ENCODE measurements around the gene RACGAP1.

Gene RACGAP1

DNA sequence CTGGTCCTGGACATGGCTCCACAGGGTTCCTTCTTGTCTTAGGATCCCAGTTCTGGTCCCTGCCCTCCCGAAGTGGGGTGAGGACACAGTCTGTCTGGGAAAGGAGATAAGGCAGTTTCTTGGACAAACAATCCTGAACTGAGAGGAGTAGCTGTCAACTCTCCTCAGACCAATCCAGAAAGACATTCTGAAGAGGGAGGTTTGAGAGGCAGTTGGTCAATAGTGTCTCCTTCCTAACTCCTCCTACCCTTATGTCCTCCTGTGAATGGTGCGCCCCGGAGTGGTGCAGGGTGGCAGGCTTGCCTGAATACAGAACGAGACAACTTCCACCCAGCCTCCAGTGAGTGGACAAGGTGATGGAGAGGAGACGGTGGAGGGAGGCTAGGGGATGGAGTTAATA, 16.7 kb upstream of the RACGAP1 start:
- Histone ChIP-seq H3K27me3 (no peaks in the 10 kb centered on the region), H3K4me3 (ENCODE audit: low read depth in 1 of 2, low read length in 1 of 2) (no peak overlapping the region), H3K27ac (no peak overlapping the region), H3K36me3 (no peaks in the 10 kb centered on the region), H3K9me3 (no peaks in the 10 kb centered on the region), H3K4me1 (ENCODE audit: control insufficient read depth in 1 of 2, insufficient read depth in 1 of 2, low read depth in 1 of 2, low read length in 1 of 2) (peaks cover 14 to 16% of the 10 kb centered on the region in 2 experiments)
- TF ChIP-seq, protein P1, sequence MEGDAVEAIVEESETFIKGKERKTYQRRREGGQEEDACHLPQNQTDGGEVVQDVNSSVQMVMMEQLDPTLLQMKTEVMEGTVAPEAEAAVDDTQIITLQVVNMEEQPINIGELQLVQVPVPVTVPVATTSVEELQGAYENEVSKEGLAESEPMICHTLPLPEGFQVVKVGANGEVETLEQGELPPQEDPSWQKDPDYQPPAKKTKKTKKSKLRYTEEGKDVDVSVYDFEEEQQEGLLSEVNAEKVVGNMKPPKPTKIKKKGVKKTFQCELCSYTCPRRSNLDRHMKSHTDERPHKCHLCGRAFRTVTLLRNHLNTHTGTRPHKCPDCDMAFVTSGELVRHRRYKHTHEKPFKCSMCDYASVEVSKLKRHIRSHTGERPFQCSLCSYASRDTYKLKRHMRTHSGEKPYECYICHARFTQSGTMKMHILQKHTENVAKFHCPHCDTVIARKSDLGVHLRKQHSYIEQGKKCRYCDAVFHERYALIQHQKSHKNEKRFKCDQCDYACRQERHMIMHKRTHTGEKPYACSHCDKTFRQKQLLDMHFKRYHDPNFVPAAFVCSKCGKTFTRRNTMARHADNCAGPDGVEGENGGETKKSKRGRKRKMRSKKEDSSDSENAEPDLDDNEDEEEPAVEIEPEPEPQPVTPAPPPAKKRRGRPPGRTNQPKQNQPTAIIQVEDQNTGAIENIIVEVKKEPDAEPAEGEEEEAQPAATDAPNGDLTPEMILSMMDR (IDR thresholded peaks at IDR 0.05): no peak

DNA sequence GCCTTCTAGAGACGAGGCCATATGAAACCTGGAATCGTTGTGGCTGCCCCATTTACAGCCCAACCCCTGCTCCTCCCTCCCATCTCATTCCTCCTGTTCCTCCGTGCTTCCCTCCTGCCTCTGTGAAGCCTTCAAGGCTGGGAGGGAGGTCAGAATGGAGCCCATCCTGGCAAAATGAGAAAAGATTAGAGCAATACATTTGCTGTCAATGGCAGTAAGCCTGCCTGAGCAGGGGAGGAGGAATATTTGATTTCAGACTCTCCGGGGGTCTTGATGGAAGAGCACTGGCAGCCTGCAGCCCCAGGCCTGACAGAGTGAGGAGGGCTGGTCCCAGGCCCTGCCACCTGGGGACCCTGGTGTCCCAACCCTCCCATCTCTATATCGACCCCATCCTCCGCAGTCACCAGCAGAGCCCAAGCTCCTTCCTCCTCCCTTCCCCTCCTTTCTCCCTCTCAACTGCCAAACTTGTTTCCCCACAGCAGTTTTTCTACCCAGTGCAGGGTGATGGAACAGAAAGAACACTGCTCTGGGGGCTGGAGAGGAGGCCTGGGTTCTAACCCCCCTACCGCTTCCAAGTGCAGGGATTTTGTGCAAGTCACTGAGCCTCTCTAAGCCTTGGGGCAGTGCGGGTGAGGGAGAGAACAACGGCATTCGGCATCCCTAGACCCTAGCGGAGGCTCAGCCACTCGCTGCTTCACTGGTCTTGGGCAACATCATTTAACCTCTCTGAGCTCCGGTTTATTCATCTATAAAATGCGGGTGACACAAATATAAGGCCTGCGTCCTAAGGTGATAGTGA, 16.0 kb upstream of the RACGAP1 start:
- no peaks in the 10 kb centered on the region for H3K9me3 ChIP-seq
- no peak overlapping the region for H3K4me3 ChIP-seq (ENCODE audit: low read depth in 1 of 2, low read length in 1 of 2)
- peaks cover 14 to 16% of the 10 kb centered on the region in 2 experiments for H3K4me1 ChIP-seq (ENCODE audit: control insufficient read depth in 1 of 2, insufficient read depth in 1 of 2, low read depth in 1 of 2, low read length in 1 of 2)
- no peak overlapping the region for H3K27ac ChIP-seq
- TF ChIP-seq, protein P1 (IDR thresholded peaks at IDR 0.05): no peak
- H3K36me3 ChIP-seq: no peaks in the 10 kb centered on the region
- no peaks in the 10 kb centered on the region for H3K27me3 ChIP-seq

DNA sequence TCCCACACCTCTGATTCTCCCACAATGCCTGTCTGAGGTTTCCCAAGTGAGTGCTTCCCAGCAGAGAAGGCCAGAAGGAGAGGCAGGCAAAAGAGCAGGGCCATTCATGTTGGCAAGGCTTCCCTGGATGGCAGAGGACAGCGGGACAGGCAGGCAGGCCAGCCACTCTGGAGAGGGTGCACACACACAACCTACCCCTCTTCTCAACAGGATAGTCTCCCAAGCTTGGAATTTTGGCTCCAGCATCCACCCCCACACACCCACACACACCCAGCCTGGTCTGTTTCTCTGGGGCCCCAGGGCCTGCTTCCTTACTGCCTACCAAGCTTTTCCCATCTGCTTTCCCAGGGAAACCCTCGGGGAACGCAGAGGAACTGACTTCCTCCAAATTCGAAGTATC, 15.4 kb upstream of the RACGAP1 start:
- Histone ChIP-seq H3K36me3 (no peaks in the 10 kb centered on the region), H3K27ac (no peak overlapping the region), H3K4me1 (ENCODE audit: control insufficient read depth in 1 of 2, insufficient read depth in 1 of 2, low read depth in 1 of 2, low read length in 1 of 2) (peaks cover 14 to 16% of the 10 kb centered on the region in 2 experiments), H3K9me3 (no peaks in the 10 kb centered on the region), H3K27me3 (no peaks in the 10 kb centered on the region), H3K4me3 (ENCODE audit: low read depth in 1 of 2, low read length in 1 of 2) (no peak overlapping the region)
- TF ChIP-seq, protein P1 (IDR thresholded peaks at IDR 0.05): no peak

DNA sequence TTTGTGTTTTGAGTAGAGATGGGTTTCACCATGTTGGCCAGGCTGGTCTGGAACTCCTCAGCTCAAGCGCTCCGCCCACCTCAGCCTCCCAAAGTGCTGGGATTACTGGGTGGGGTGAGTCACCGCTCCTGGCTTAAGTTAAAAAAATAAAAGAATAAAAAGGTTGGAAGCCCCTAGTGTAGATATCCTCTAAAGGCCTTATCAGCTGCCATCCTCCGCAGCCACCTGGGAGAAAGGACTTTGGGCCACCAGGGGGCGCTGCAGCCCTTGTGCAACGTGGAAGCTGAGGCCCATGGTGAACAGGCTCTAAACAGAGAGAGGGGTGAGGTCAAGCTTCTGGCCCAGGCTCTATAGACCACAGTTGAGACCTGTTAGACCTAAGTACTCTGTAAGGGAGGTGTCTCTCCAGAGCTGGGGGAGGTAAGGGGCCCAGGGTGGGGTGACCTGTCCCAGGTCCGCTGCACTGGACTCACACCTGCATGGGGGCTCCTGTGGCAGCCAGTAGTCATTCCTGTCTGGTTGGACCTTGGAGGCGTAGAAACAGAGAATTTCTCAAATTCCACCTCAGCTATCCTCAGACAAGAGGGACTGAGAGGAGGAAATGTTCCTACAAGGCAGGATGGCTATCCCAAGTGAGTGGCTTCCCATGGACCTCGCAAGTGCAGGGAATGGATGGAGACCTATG, 14.0 kb upstream of the RACGAP1 start:
- TF ChIP-seq, protein P1 (IDR thresholded peaks at IDR 0.05): peak; percentile 80
- H3K27ac ChIP-seq: no peak overlapping the region
- no peaks in the 10 kb centered on the region for H3K36me3 ChIP-seq
- no peaks in the 10 kb centered on the region for H3K9me3 ChIP-seq
- H3K4me1 ChIP-seq (ENCODE audit: control insufficient read depth in 1 of 2, insufficient read depth in 1 of 2, low read depth in 1 of 2, low read length in 1 of 2): peaks cover 15 to 19% of the 10 kb centered on the region in 2 experiments
- H3K4me3 ChIP-seq (ENCODE audit: low read depth in 1 of 2, low read length in 1 of 2): no peak overlapping the region
- no peaks in the 10 kb centered on the region for H3K27me3 ChIP-seq

DNA sequence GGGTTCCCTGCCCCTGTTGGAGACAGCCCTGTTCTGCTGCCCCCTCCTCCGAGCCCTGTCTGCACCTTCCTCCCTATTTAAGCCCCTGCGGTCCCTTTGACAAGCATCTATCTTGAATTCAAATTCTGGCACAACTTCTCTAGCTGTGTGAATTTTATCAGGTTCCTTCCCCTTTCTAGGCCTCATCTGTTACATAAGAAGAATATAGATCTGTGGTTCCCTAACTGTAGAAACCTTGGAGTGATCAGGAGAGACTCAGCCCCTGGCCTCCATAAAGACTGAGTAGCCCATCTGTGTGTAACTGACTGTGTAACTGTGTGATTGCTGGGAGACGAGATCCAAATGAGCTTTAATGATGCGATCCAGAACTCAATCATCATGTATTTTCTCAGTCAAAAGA, 13.0 kb upstream of the RACGAP1 start:
- no peaks in the 10 kb centered on the region for H3K36me3 ChIP-seq
- no peak overlapping the region for H3K4me3 ChIP-seq (ENCODE audit: low read depth in 1 of 2, low read length in 1 of 2)
- no peaks in the 10 kb centered on the region for H3K27me3 ChIP-seq
- no peaks in the 10 kb centered on the region for H3K9me3 ChIP-seq
- H3K27ac ChIP-seq: peak overlapping the region; percentile 48
- TF ChIP-seq, protein P1 (IDR thresholded peaks at IDR 0.05): no peak
- peaks cover 24 to 28% of the 10 kb centered on the region in 2 experiments for H3K4me1 ChIP-seq (ENCODE audit: control insufficient read depth in 1 of 2, insufficient read depth in 1 of 2, low read depth in 1 of 2, low read length in 1 of 2)

Data from neutrophil (primary cell).